H54 (cell line): ENCODE measurements around the gene NCAM2.

Experiments
- DNase-seq: peaks from one replicate; pipeline ENCODE4 v3.0.0; 2011; ENCODE audit warnings: low spot score, mixed read lengths; ENCODE audit not compliant: insufficient read length
- FAIRE-seq: peaks from 3 replicates; lab custom pipeline; 2011; peaks lifted over from hg19 to GRCh38; lab: Jason Lieb, UNC
- POLR2A ChIP-seq: IDR thresholded peaks from 2 replicates; pipeline ENCODE4 v1.6.1; 2011; ENCODE audit warnings: low read depth, mild to moderate bottlenecking, low read length

NCAM2 gene

DNA sequence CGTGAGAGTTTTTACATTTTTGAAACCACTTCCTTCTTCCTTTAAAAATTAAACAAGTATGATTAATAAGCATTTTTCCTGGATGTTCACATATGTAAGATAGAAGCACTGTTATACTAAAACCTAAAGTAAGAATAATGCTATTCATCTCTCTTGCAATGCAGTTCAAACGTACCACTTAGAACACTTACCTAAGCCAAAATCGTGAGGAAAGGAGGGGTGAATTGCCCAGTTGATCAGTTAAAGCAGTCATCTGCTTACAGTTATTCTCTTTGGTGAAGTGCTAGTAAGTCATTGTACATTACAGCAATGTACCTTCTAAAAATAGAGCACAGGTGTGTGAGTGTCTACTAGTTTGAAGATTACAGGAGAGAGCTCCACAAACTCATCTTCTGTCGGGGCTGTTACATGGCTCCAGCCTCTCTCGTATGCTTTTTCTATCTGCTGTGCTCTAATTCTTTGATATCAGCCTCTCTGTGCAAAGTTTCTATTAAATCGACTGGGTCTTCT lies 3.4 kb downstream of the NCAM2 start:
- FAIRE-seq (no peak), DNase-seq (no peak)
- TF ChIP-seq POLR2A = no peak

GRCh38 chr21:21002153-21002552 lies 3.9 kb downstream of the NCAM2 start:
- no peak for TF ChIP-seq POLR2A
- FAIRE-seq = no peak
- no peak for DNase-seq

DNA sequence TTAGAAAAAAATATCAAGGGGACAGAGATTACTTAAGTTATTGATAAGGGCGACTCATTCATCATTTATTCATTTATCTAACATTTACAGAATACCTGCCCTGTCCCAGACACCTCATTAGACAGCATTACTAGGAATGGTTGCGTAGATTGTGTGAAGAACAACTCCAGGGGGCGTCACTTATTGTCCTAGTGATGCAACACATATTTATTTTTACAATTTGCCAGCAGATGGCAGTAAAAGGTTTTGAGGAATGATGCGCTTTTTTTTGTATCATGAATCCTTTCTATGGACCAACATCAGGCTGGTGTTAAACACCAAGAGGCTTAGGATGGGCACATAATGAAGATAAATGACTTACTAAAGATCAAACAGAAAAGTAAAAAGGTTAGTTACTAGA lies 5.5 kb downstream of the NCAM2 start:
- FAIRE-seq (no peak), DNase-seq (no peak)
- TF ChIP-seq POLR2A = no peak

- FAIRE-seq (no peak), DNase-seq (no peak)
- no peak for TF ChIP-seq POLR2A
Observed at GRCh38 chr21:21007606-21008005, 9.4 kb downstream of the NCAM2 start.

GRCh38 chr21:21010228-21010627 lies 12.0 kb downstream of the NCAM2 start:
- FAIRE-seq = no peak

DNA sequence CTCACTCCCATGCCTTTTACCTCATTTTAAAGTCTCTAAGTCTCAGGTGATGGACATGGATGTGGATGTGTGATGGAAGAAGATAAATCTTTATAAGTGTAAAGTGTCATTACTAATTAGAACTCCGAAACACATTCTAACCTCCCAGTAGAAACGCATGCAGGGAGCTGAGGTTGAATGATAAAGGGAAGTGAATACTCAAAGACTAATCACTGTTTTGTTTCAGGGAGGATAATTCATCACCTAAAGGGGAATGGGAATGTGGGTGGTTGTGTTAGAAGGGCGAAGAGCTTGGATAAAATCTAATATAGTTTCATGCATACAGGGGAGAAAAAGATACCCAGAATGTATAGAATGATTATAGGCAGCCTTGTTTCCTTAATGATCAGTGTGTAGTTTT lies 12.5 kb downstream of the NCAM2 start:
- TF ChIP-seq POLR2A = no peak
- DNase-seq = no peak
- FAIRE-seq = no peak

More at GRCh38 chr21:21010228-21010627, 12.0 kb downstream of the NCAM2 start:
- TF ChIP-seq POLR2A = no peak
- no peak for DNase-seq

- FAIRE-seq (no peak), DNase-seq (no peak)
- TF ChIP-seq POLR2A = no peak
Observed at GRCh38 chr21:21018821-21019220, 20.6 kb downstream of the NCAM2 start.

GRCh38 chr21:21019681-21020080 lies 21.5 kb downstream of the NCAM2 start:
- no peak for DNase-seq
- no peak for FAIRE-seq
- no peak for TF ChIP-seq POLR2A

DNA sequence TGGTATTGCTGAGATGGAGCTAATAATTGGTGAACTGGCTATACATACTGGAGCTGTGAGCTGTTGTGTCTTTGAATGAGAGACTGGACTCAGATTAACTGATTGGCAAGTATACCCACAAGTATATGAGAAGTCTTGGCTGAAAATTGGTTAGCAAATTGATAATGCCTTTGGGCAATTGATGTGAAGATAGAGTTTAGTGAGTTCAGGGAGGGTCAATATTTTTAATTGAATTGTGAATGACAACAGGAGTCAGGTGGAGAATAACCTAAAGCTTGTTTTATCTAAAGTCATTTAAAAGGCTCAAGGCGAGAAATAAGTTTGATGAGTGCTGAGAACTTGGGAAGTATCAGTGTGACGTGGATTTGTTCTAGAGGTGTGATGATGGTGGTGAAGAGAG lies 27.5 kb downstream of the NCAM2 start:
- no peak for DNase-seq
- no peak for FAIRE-seq
- no peak for TF ChIP-seq POLR2A

GRCh38 chr21:21028275-21028820 lies 30.1 kb downstream of the NCAM2 start:
- FAIRE-seq = peak; percentile 15
- no peak for TF ChIP-seq POLR2A
- DNase-seq = no peak

- no peak for TF ChIP-seq POLR2A
- no peak for FAIRE-seq
- DNase-seq = no peak
Observed at GRCh38 chr21:21029164-21029563, 31.0 kb downstream of the NCAM2 start.

DNA sequence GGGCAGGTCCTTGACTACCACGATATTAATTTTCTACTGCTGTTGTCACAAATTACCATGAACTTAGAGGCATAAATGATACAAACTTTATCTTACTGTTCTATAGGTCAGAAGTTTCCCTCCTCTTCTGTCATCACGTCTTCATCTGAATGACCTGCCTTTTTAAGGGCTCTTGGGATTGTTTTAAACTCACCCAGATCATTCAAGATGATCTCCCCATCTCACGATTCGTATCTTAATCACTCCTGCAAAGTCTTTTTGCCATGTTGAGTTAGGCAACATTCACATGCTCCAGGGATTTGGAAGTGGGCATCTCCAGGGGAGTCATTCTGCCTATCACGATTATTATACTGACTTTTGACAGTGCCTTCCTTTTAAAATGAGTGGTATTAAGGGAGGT lies 32.1 kb downstream of the NCAM2 start:
- FAIRE-seq (no peak), DNase-seq (no peak)
- no peak for TF ChIP-seq POLR2A

DNA sequence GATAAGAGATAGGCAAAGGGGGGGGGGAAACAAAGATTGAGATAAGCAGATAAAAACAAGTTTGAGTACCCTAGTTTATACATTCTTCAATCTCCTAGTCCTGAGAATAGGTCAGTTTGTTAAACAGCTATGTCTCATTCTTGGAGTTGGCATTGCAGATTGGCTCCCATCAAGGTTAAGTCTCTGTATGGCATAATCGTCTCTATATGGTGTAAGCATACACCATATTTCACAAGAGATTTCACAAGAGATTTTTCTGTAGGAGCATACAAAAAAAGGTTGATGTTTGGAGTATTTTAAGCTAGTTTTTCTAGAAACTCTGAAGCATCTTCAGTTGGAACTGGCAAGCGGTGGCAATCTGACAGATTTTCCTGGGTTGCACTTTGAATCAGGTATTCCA lies 35.8 kb downstream of the NCAM2 start:
- DNase-seq (no peak), FAIRE-seq (no peak)
- no peak for TF ChIP-seq POLR2A

- DNase-seq = no peak
- no peak for TF ChIP-seq POLR2A
Observed at GRCh38 chr21:21039624-21040170, 41.5 kb downstream of the NCAM2 start.

DNA sequence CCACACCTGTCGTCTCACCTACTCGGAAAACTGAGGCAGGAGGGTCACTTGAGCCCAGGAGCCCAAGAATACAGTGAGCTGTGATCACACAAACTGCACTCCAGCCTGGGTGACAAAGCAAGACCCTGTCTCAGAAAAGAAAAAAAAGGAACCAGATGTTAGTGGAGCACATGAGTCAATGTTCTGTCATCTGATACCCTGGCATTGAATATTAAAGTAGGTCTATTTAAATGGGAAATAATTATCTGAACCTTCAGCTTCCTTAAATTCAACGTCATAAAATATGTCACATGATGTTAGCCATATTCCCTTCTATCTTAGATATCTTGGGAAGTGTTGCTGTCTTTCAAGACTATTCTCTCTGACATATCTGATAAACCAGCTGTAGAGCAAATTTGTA lies 47.3 kb downstream of the NCAM2 start:
- FAIRE-seq (no peak), DNase-seq (no peak)

More at GRCh38 chr21:21039624-21040170, 41.5 kb downstream of the NCAM2 start:
- peak; percentile 20 for FAIRE-seq

More for the DNA sequence above, 47.3 kb downstream of the NCAM2 start:
- TF ChIP-seq POLR2A = no peak
